Cardiac fibroblast (primary cell): Measurements from ENCODE around the gene SNW1.

Source experiments
- DNase-seq, 2 donors: peaks; one replicate each; pipeline versions ENCODE4 v3.0.0 to v3.0.0-alpha.2; 2010; ENCODE audit warnings: low read depth in 2 of 2
- H3K4me3 ChIP-seq, 2 donors: replicated peaks in 1 of 2; 1 replicate in 1 of 2; 2 replicates in 1 of 2; pipeline ENCODE4 v1.5.1; 2011; ENCODE audit warnings: low read depth in 2 of 2, low read length in 2 of 2, mild to moderate bottlenecking in 2 of 2, moderate library complexity in 1 of 2
- TF ChIP-seq, protein P1 (sequence below): IDR thresholded peaks from one replicate; pipeline ENCODE4 v1.5.1; 2011; ENCODE audit warnings: low read depth, mild to moderate bottlenecking, low read length, inconsistent platforms

The SNW1 gene

DNA sequence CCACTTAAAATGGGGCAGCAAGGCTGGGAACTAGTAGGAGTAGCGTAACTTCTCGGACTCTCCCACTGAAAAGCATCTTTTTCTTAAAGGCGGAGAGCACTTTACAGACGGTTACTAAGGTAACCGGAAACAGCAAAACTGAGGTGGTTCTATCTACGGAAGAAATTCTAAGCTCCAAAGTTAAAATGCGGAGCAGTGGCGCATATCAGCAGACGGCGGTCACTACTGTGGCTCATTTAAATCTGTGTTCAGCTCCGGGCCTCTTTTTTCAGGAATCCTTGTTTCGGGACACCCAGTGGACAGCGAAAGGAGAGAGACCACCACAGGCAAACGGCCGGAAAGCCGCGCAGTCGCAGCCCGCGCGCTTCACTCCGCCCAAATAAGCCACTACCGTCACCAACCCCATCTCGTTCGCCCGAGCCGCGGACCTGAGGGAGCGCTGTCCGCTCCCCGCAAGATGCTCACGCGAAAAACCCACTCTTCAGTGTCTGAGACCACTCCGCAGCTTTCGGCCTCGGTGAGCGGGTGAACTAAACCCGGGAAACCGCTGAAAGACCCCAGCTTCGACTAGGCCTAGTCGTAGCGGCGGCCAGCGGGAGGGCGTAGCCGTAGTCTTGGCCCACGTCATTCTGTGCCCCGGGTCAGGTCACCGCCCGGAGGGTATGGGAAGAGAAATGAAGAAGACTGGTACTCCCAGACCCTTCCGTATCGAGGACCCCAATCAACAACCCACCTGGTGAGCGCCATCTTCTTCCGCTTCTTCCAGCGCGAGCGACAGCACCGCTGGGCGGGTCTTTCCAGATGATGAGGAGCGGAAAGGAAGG, at the start of gene SNW1:
SNW1 (minus strand) TSS at position 776 of the 824 bp plus-strand sequence; CDS start at position 747, 29 bp downstream.
- peak within 1 kb of the TSS; percentile 83 to 95 for H3K4me3 ChIP-seq
- DNase-seq, result peak; percentile 66 to 71
- TF ChIP-seq, protein P1, sequence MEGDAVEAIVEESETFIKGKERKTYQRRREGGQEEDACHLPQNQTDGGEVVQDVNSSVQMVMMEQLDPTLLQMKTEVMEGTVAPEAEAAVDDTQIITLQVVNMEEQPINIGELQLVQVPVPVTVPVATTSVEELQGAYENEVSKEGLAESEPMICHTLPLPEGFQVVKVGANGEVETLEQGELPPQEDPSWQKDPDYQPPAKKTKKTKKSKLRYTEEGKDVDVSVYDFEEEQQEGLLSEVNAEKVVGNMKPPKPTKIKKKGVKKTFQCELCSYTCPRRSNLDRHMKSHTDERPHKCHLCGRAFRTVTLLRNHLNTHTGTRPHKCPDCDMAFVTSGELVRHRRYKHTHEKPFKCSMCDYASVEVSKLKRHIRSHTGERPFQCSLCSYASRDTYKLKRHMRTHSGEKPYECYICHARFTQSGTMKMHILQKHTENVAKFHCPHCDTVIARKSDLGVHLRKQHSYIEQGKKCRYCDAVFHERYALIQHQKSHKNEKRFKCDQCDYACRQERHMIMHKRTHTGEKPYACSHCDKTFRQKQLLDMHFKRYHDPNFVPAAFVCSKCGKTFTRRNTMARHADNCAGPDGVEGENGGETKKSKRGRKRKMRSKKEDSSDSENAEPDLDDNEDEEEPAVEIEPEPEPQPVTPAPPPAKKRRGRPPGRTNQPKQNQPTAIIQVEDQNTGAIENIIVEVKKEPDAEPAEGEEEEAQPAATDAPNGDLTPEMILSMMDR, result no peak

DNA sequence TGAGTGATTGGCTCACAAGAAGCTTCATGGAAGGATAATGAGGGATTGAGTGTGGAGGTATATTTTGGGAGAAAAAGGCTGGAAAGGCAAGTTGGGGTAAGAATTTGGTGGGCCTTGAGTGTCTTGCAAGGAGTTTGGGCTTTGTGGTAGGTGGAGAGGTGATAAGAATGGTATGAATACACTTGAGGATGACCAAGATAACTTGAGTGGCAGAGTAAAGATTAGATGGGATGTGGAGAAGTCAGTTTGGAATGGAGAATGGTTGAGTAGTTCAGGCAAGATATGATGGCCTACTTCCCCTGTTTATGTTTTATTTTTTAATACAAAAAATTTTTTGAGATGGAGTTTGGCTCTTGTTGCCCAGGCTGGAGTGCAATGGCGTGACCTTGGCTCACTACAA, 48.1 kb upstream of the SNW1 start:
- TF ChIP-seq, protein P1, result no peak
- no peak for DNase-seq
- no peak overlapping the region for H3K4me3 ChIP-seq

DNA sequence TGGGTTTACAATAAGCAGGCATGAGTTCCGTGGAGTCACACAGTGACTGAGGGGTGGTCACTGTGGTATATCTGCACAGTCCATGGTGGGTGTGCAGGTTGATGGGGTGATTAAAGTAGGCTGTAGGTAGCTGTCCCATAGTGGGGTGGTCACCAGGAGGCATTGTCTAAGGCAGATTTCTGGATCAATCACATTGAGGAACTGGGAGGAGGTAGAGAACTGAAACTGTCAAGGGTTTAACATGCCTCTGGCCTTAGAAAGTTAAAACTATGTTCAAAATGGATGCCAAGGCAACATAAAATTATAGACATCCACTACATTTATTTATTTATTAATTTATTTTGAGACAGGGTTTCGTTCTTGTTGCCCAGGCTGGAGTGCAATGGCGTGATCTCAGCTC, 47.3 kb upstream of the SNW1 start:
- TF ChIP-seq, protein P1, result no peak
- DNase-seq, result no peak
- H3K4me3 ChIP-seq, result no peak overlapping the region

DNA sequence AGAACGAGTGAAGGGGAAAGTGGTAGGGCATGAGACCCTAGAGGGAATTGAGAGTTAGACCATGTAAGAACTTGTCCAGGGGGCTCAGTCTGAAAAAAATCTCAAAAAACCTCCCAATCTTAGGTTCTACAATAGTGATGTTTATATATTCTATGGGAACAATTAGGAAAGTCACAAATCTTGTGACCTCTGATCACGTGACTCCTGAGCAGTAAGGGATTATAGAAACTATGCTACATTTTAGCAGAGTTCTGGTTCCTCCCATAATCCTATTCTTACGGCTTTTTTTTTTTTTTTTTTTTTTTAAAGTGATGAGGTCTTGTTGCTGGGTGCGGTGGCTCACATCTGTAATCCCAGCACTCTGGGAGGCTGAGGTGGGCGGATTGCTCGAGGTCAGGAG, 44.8 kb upstream of the SNW1 start:
- H3K4me3 ChIP-seq, result no peak overlapping the region
- TF ChIP-seq, protein P1, result no peak
- no peak for DNase-seq

DNA sequence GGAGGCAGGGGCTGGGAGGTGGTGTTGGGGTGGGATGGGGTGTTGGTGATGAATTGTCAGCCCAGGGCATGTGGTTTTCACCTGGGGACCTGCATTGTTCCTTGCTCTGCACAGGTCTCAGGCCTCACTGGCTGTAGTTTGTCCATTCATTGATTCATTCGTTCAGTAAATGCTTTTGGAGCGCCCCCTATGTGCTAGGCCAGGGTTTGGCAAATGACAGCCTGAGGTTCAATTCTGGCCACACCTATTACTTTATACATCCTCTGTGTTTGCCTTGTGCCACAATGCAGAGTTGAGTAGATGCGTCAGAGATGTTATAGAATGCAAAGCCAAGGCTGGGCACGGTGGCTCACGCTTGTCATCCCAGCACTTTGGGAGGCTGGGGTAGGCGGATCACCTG, 43.6 kb upstream of the SNW1 start:
- TF ChIP-seq, protein P1, result peak; percentile 44
- H3K4me3 ChIP-seq, result no peak overlapping the region
- peak; percentile 12 to 35 for DNase-seq

DNA sequence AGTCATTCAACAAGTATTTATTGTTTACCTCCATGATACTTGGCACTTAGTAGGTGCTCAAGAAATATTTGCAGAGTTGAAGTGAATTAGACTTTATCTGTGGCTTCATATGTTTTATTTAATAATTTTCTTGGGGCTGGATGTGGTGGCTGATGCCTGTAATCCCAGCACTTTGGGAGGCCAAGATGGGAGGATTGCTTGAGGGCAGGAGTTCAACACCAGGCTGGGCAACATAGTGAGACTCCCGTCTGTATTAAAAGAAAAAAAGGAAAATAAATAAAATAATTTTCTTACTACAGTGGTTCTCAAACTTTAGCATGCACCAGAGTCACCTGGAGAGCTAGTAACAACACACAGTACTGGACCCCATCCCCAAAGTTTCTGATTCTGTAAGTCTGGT, 39.9 kb upstream of the SNW1 start:
- no peak for DNase-seq
- TF ChIP-seq, protein P1, result no peak
- H3K4me3 ChIP-seq, result peak overlapping the region; percentile 61 to 71
